ENCODE data around the gene SYNGR1.
A peak's percentile ranks its signal among the peaks of the same experiment; 100 is the strongest.

Gene SYNGR1

GRCh38 chr22:39414886-39415285 is 65.1 kb downstream of the SYNGR1 start:
- ATAC-seq: no peak
- Mint-ChIP-seq H3K4me1 (peaks cover 20% of the 10 kb centered on the region), H3K9me3 (no peaks in the 10 kb centered on the region), H3K4me3 (no peak overlapping the region), H3K27ac (no peak overlapping the region), H3K36me3 (peaks cover 21% of the 10 kb centered on the region)
- DNase-seq (ENCODE audit: low spot score in 2 of 2): no peak

GRCh38 chr22:39415506-39415905 is 65.7 kb downstream of the SYNGR1 start:
- peaks cover 20% of the 10 kb centered on the region for H3K4me1 Mint-ChIP-seq
- H3K36me3 Mint-ChIP-seq: peaks cover 21% of the 10 kb centered on the region
- ATAC-seq (no peak), DNase-seq (ENCODE audit: low spot score in 2 of 2) (no peak)
- no peak overlapping the region for H3K27ac Mint-ChIP-seq
- no peaks in the 10 kb centered on the region for H3K9me3 Mint-ChIP-seq
- no peak overlapping the region for H3K4me3 Mint-ChIP-seq

GRCh38 chr22:39416319-39416718 is 66.5 kb downstream of the SYNGR1 start:
- no peaks in the 10 kb centered on the region for H3K9me3 Mint-ChIP-seq
- peaks cover 29% of the 10 kb centered on the region for H3K36me3 Mint-ChIP-seq
- H3K27ac Mint-ChIP-seq: no peak overlapping the region
- ATAC-seq (no peak), DNase-seq (ENCODE audit: low spot score in 2 of 2) (no peak)
- H3K4me3 Mint-ChIP-seq: no peak overlapping the region
- H3K4me1 Mint-ChIP-seq: peaks cover 20% of the 10 kb centered on the region

- ATAC-seq (no peak), DNase-seq (ENCODE audit: low spot score in 2 of 2) (no peak)
- H3K27ac Mint-ChIP-seq: no peak overlapping the region
- H3K9me3 Mint-ChIP-seq: no peaks in the 10 kb centered on the region
- peaks cover 42% of the 10 kb centered on the region for H3K36me3 Mint-ChIP-seq
- H3K4me3 Mint-ChIP-seq: no peak overlapping the region
- H3K4me1 Mint-ChIP-seq: peaks cover 7% of the 10 kb centered on the region
Measured at GRCh38 chr22:39417641-39418040, 67.8 kb downstream of the SYNGR1 start.

GRCh38 chr22:39418696-39419095 is 68.9 kb downstream of the SYNGR1 start:
- peaks cover 5% of the 10 kb centered on the region for H3K4me1 Mint-ChIP-seq
- DNase-seq (ENCODE audit: low spot score in 2 of 2) (no peak), ATAC-seq (no peak)
- H3K4me3 Mint-ChIP-seq: no peak overlapping the region
- no peaks in the 10 kb centered on the region for H3K9me3 Mint-ChIP-seq
- H3K36me3 Mint-ChIP-seq: peaks cover 51% of the 10 kb centered on the region
- H3K27ac Mint-ChIP-seq: peak overlapping the region; percentile 56

- no peak overlapping the region for H3K4me3 Mint-ChIP-seq
- DNase-seq (ENCODE audit: low spot score in 2 of 2) (no peak), ATAC-seq (no peak)
- H3K9me3 Mint-ChIP-seq: no peaks in the 10 kb centered on the region
- peak overlapping the region; percentile 56 for H3K27ac Mint-ChIP-seq
- peaks cover 1% of the 10 kb centered on the region for H3K4me1 Mint-ChIP-seq
- peaks cover 53% of the 10 kb centered on the region for H3K36me3 Mint-ChIP-seq
Measured at GRCh38 chr22:39419096-39419495, 69.3 kb downstream of the SYNGR1 start.

GRCh38 chr22:39419911-39420310 is 70.1 kb downstream of the SYNGR1 start:
- no peak for DNase-seq (ENCODE audit: low spot score in 2 of 2)
- no peaks in the 10 kb centered on the region for H3K4me1 Mint-ChIP-seq

GRCh38 chr22:39421691-39422090 is 71.9 kb downstream of the SYNGR1 start:
- Mint-ChIP-seq H3K4me3 (no peak overlapping the region), H3K4me1 (no peaks in the 10 kb centered on the region), H3K27ac (peak overlapping the region; percentile 13), H3K9me3 (no peaks in the 10 kb centered on the region), H3K36me3 (peaks cover 77% of the 10 kb centered on the region)
- DNase-seq (ENCODE audit: low spot score in 2 of 2): no peak
- ATAC-seq: no peak

More at GRCh38 chr22:39419911-39420310, 70.1 kb downstream of the SYNGR1 start:
- no peaks in the 10 kb centered on the region for H3K9me3 Mint-ChIP-seq
- H3K4me3 Mint-ChIP-seq: no peak overlapping the region
- ATAC-seq: no peak
- H3K36me3 Mint-ChIP-seq: peaks cover 62% of the 10 kb centered on the region
- H3K27ac Mint-ChIP-seq: peak overlapping the region; percentile 56

GRCh38 chr22:39422101-39422500 is 72.3 kb downstream of the SYNGR1 start:
- Mint-ChIP-seq H3K27ac (peak overlapping the region; percentile 13), H3K9me3 (no peaks in the 10 kb centered on the region), H3K4me3 (no peak overlapping the region), H3K4me1 (no peaks in the 10 kb centered on the region), H3K36me3 (peaks cover 80% of the 10 kb centered on the region)
- DNase-seq (ENCODE audit: low spot score in 2 of 2) (no peak), ATAC-seq (no peak)

- H3K27ac Mint-ChIP-seq: no peak overlapping the region
- H3K36me3 Mint-ChIP-seq: peaks cover 87% of the 10 kb centered on the region
- no peaks in the 10 kb centered on the region for H3K9me3 Mint-ChIP-seq
- no peak for ATAC-seq
- no peaks in the 10 kb centered on the region for H3K4me1 Mint-ChIP-seq
- no peak for DNase-seq (ENCODE audit: low spot score in 2 of 2)
- H3K4me3 Mint-ChIP-seq: no peak overlapping the region
Measured at GRCh38 chr22:39422721-39423120, 72.9 kb downstream of the SYNGR1 start.

- no peak overlapping the region for H3K27ac Mint-ChIP-seq
- DNase-seq (ENCODE audit: low spot score in 2 of 2): no peak
- ATAC-seq: no peak
- peaks cover 82% of the 10 kb centered on the region for H3K36me3 Mint-ChIP-seq
- no peaks in the 10 kb centered on the region for H3K9me3 Mint-ChIP-seq
- H3K4me1 Mint-ChIP-seq: no peaks in the 10 kb centered on the region
- H3K4me3 Mint-ChIP-seq: no peak overlapping the region
Measured at GRCh38 chr22:39423976-39424375, 74.2 kb downstream of the SYNGR1 start.

- Mint-ChIP-seq H3K36me3 (peaks cover 70% of the 10 kb centered on the region), H3K9me3 (no peaks in the 10 kb centered on the region), H3K27ac (no peak overlapping the region), H3K4me1 (no peaks in the 10 kb centered on the region), H3K4me3 (no peak overlapping the region)
- DNase-seq (ENCODE audit: low spot score in 2 of 2) (no peak), ATAC-seq (no peak)
Measured at GRCh38 chr22:39426380-39427043, 76.7 kb downstream of the SYNGR1 start.

- Mint-ChIP-seq H3K4me1 (no peaks in the 10 kb centered on the region), H3K9me3 (no peaks in the 10 kb centered on the region), H3K4me3 (no peak overlapping the region), H3K27ac (no peak overlapping the region), H3K36me3 (peaks cover 55% of the 10 kb centered on the region)
- ATAC-seq (no peak), DNase-seq (ENCODE audit: low spot score in 2 of 2) (no peak)
Measured at GRCh38 chr22:39427751-39428596, 78.2 kb downstream of the SYNGR1 start.

- ATAC-seq (no peak), DNase-seq (ENCODE audit: low spot score in 2 of 2) (no peak)
- H3K27ac Mint-ChIP-seq: no peak overlapping the region
- H3K36me3 Mint-ChIP-seq: peaks cover 51% of the 10 kb centered on the region
- no peaks in the 10 kb centered on the region for H3K9me3 Mint-ChIP-seq
- no peak overlapping the region for H3K4me3 Mint-ChIP-seq
- no peaks in the 10 kb centered on the region for H3K4me1 Mint-ChIP-seq
Measured at GRCh38 chr22:39428597-39429071, 78.8 kb downstream of the SYNGR1 start.

GRCh38 chr22:39429186-39429585 is 79.4 kb downstream of the SYNGR1 start:
- no peak for ATAC-seq
- no peaks in the 10 kb centered on the region for H3K9me3 Mint-ChIP-seq

More at GRCh38 chr22:39429186-39429585, 79.4 kb downstream of the SYNGR1 start:
- DNase-seq (ENCODE audit: low spot score in 2 of 2): no peak
- Mint-ChIP-seq H3K36me3 (peaks cover 53% of the 10 kb centered on the region), H3K27ac (no peak overlapping the region), H3K4me1 (no peaks in the 10 kb centered on the region), H3K4me3 (no peak overlapping the region)

Measured in stimulated activated effector memory CD8-positive, alpha-beta T cell treated with anti-CD3 and anti-CD28 coated beads, Interleukin-12 subunit alpha, Interleukin-12 subunit beta, amount 100 ng/mL, for 72 hours (primary cell).